Spleen (tissue), 11 donors: ENCODE measurements around the gene MYO3A. TPM values are rescaled to one million over a fixed set of nuclear protein-coding genes. Genes with fewer than 3 reads are reported as not detected.

ENCODE experiments used
- DNase-seq: peaks from one replicate; pipeline ENCODE4 v3.0.0-alpha.2; 2020
- H3K27ac ChIP-seq, 8 donors: fragments of 200-600 bp; sonication (generic) in 7 of 8; 1 replicate in 4 of 8; 2 replicates in 4 of 8; pipeline versions ENCODE4 v1.5.0 to v1.8.0; 2016 to 2021; ENCODE audit warnings: inconsistent platforms in 4 of 8, mild to moderate bottlenecking in 4 of 8, moderate library complexity in 1 of 8
- H3K27me3 ChIP-seq, 7 donors: fragments of 200-600 bp; sonication (generic) in 6 of 7; replicated peaks in 1 of 7; 1 replicate in 4 of 7; 2 replicates in 3 of 7; pipeline versions ENCODE4 v1.5.0 to v1.8.0; 2016 to 2021; ENCODE audit warnings: inconsistent platforms in 3 of 7, mild to moderate bottlenecking in 1 of 7
- H3K36me3 ChIP-seq, 6 donors: fragments of 200-600 bp; sonication (generic) in 5 of 6; 1 replicate in 4 of 6; 2 replicates in 2 of 6; pipeline versions ENCODE4 v1.5.0 to v1.8.0; 2016 to 2021; ENCODE audit warnings: inconsistent platforms in 2 of 6
- H3K4me1 ChIP-seq, 6 donors: fragments of 200-600 bp; sonication (generic) in 5 of 6; 1 replicate in 3 of 6; 2 replicates in 3 of 6; pipeline versions ENCODE4 v1.5.0 to v1.8.0; 2016 to 2021; ENCODE audit warnings: inconsistent platforms in 3 of 6
- H3K4me3 ChIP-seq, 8 donors: fragments of 200-600 bp; sonication (generic) in 7 of 8; 1 replicate in 4 of 8; 2 replicates in 4 of 8; pipeline versions ENCODE4 v1.5.0 to v1.8.0; 2016 to 2021; ENCODE audit warnings: inconsistent platforms in 4 of 8, mild to moderate bottlenecking in 4 of 8, moderate library complexity in 2 of 8
- H3K9me3 ChIP-seq, 8 donors: fragments of 200-600 bp; sonication (generic) in 7 of 8; 1 replicate in 4 of 8; 2 replicates in 4 of 8; pipeline versions ENCODE4 v1.5.0 to v1.8.0; 2016 to 2021; ENCODE audit warnings: inconsistent platforms in 4 of 8
- CTCF ChIP-seq, 11 experiments: fragments of 200-600 bp in 7 of 11; fragments of 450-650 bp in 4 of 11; sonication (generic) in 4 of 11; IDR thresholded peaks in 8 of 11; conservative IDR thresholded peaks in 3 of 11; 1 replicate in 7 of 11; 2 replicates in 4 of 11; pipeline versions ENCODE4 v1.4.0 to v1.8.0; 2016 to 2021; ENCODE audit warnings: antibody characterized with exemption in 11 of 11, inconsistent platforms in 4 of 11, mild to moderate bottlenecking in 1 of 11
- POLR2A ChIP-seq, 3 donors: fragments of 450-650 bp; IDR thresholded peaks; one replicate each; pipeline ENCODE4 v1.5.1; 2017; ENCODE audit warnings: antibody characterized with exemption in 3 of 3, mild to moderate bottlenecking in 1 of 3
- POLR2AphosphoS5 ChIP-seq, 3 donors: sonication (generic); formaldehyde crosslinking; IDR thresholded peaks; one replicate each; pipeline ENCODE4 v1.5.1; 2017; ENCODE audit warnings: antibody characterized with exemption in 3 of 3
- WGBS, 5 donors: extraction: QIAGEN DNeasy Blood & Tissue Kit in 3 of 5; methylation state at CpG; one replicate each; pipeline versions ENCODE4 v1.1.5 to v1.1.7; 2013 to 2018; 5-methylcytosine and 5-hydroxymethylcytosine counted together
- intact Hi-C: fragments of 100-400 bp; cut with DNase I; formaldehyde crosslinking; loops from one replicate; pipeline ENCODE4 v1.15.0; 2023; ENCODE audit warnings: low total_unique reads
- polyA plus RNA-seq, 3 donors: library from polyadenylated mRNA; stranded (reverse); fragments of 200-250 nt; gene quantifications; one replicate each; pipeline ENCODE4 v1.2.1, GENCODE V29; 2013
- total RNA-seq, 7 donors: library from RNA; depleted of rRNA in 3 of 7; stranded (reverse); fragments of >200 nt in 3 of 7; fragmentation: NEBNext Ultra II Directional in 4 of 7; extraction: Animal tissue kit (Norgen Biotek cat#: 25700) in 4 of 7; gene quantifications; one replicate each; pipeline versions ENCODE4 v1.1.0 to v1.2.1, GENCODE V29; 2016 to 2021
- donor health status: healthy with polysubstance abuse.
- donor health status: DM: no; HTN: no; CAD: no; lungs with moderate emphysema.
- donor health status: DM: no; HTN: no; CAD: no.
- donor health status: Bipolar disorder and iron deficiency.
- donor health status: healthy.
- donor health status: DM: no; HTN: no; CAD: no.
- donor health status: DM: yes; HTN: yes; CAD: no.

MYO3A gene
- total and polyA plus RNA-seq, 10 donors = 0.09 to 1.3 (median 0.34) TPM; not detected in 1

GRCh38 chr10:26112532-26112931, 178.5 kb downstream of the MYO3A start:
- intact Hi-C loops = no loop called here
- H3K27me3 ChIP-seq = peaks cover 0 to 5% (median 0%) of the 10 kb centered on the region in 7 donors
- H3K9me3 ChIP-seq = no peaks in the 10 kb centered on the region
- no peak for TF ChIP-seq CTCF (IDR thresholded peaks at IDR 0.05 in 8 of 11, conservative IDR thresholded peaks at IDR 0.05 in 3 of 11)
- TF ChIP-seq POLR2A (IDR thresholded peaks at IDR 0.05) = no peak
- no peak for TF ChIP-seq POLR2AphosphoS5 (IDR thresholded peaks at IDR 0.05)
- no peaks in the 10 kb centered on the region for H3K4me1 ChIP-seq
- H3K36me3 ChIP-seq = no peaks in the 10 kb centered on the region
- no peak for DNase-seq
- 56 to 76% (median 66%) methylated on average over 3 of the region's 3 CpGs for WGBS, 5 donors
- H3K27ac ChIP-seq = no peak overlapping the region
- no peak overlapping the region for H3K4me3 ChIP-seq

DNA sequence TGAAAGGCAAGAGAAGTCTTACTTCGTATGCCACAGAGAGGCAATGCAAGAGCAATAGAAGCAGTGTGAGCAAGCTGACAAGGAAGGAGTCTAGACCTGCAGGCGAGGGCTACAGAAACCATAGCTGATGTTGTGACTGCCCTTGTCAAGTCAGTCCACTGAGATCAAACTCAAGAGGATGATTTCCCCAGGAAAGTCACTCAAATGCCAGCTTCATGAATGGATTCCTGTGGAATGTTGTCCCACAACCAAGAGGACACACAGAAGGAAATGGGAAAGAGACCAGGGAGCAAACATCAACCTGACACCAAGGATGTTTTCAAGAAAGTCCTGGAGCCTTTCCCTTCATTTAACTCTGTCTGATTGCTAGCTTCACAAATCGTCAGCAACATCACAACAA, 204.6 kb downstream of the MYO3A start:
- 71 to 83% (median 75%) methylated on average over 3 of the region's 3 CpGs for WGBS, 5 donors
- Histone ChIP-seq H3K4me1 (no peaks in the 10 kb centered on the region), H3K36me3 (no peaks in the 10 kb centered on the region), H3K4me3 (no peak overlapping the region), H3K27me3 (no peaks in the 10 kb centered on the region), H3K27ac (no peak overlapping the region), H3K9me3 (peaks cover 0 to 22% (median 7%) of the 10 kb centered on the region in 8 donors)
- intact Hi-C loops = no loop called here
- no peak for TF ChIP-seq CTCF (IDR thresholded peaks at IDR 0.05 in 8 of 11, conservative IDR thresholded peaks at IDR 0.05 in 3 of 11)
- no peak for TF ChIP-seq POLR2AphosphoS5 (IDR thresholded peaks at IDR 0.05)
- TF ChIP-seq POLR2A (IDR thresholded peaks at IDR 0.05) = no peak
- no peak for DNase-seq

GRCh38 chr10:26156019-26156418, 222.0 kb downstream of the MYO3A start:
- WGBS, 5 donors = 72 to 87% (median 83%) methylated on average over 7 of the region's 7 CpGs
- no peaks in the 10 kb centered on the region for H3K27me3 ChIP-seq
- intact Hi-C loops = no loop called here

GRCh38 chr10:26157734-26158133, 223.7 kb downstream of the MYO3A start:
- intact Hi-C loops = no loop called here
- no peaks in the 10 kb centered on the region for H3K4me1 ChIP-seq
- WGBS, 5 donors = 46 to 77% (median 69%) methylated on average over 4 of the region's 4 CpGs
- no peak overlapping the region for H3K27ac ChIP-seq
- H3K27me3 ChIP-seq = peaks cover 0 to under 1% (median 0%) of the 10 kb centered on the region in 7 donors
- DNase-seq = no peak
- no peaks in the 10 kb centered on the region for H3K36me3 ChIP-seq
- H3K4me3 ChIP-seq = no peak overlapping the region
- TF ChIP-seq POLR2AphosphoS5 (IDR thresholded peaks at IDR 0.05) (no peak), CTCF (IDR thresholded peaks at IDR 0.05 in 8 of 11, conservative IDR thresholded peaks at IDR 0.05 in 3 of 11) (no peak), POLR2A (IDR thresholded peaks at IDR 0.05) (no peak)
- H3K9me3 ChIP-seq = no peaks in the 10 kb centered on the region

More at GRCh38 chr10:26156019-26156418, 222.0 kb downstream of the MYO3A start:
- Histone ChIP-seq H3K36me3 (no peaks in the 10 kb centered on the region), H3K4me3 (no peak overlapping the region), H3K9me3 (no peaks in the 10 kb centered on the region), H3K27ac (no peak overlapping the region), H3K4me1 (no peaks in the 10 kb centered on the region)
- DNase-seq = no peak
- no peak for TF ChIP-seq POLR2AphosphoS5 (IDR thresholded peaks at IDR 0.05)
- no peak for TF ChIP-seq POLR2A (IDR thresholded peaks at IDR 0.05)
- TF ChIP-seq CTCF (IDR thresholded peaks at IDR 0.05 in 8 of 11, conservative IDR thresholded peaks at IDR 0.05 in 3 of 11) = no peak
